ENCODE data around the gene PCDHGA8. TPM values are rescaled to one million over a fixed set of nuclear protein-coding genes. Genes with fewer than 3 reads are reported as not detected.
A peak's percentile ranks its signal among the peaks of the same experiment; 100 is the strongest.
"Not testable (repeated sequence)": the region's sequence is repeated elsewhere in the genome, so short reads cannot be mapped to it uniquely, and the experiment has no call there.

Gene PCDHGA8
- total RNA-seq, 3 donors from 2014 or later (not counting 1 experiment from before 2014, with no cell fraction given): 0.07 to 0.28 (median 0.09) TPM

DNA sequence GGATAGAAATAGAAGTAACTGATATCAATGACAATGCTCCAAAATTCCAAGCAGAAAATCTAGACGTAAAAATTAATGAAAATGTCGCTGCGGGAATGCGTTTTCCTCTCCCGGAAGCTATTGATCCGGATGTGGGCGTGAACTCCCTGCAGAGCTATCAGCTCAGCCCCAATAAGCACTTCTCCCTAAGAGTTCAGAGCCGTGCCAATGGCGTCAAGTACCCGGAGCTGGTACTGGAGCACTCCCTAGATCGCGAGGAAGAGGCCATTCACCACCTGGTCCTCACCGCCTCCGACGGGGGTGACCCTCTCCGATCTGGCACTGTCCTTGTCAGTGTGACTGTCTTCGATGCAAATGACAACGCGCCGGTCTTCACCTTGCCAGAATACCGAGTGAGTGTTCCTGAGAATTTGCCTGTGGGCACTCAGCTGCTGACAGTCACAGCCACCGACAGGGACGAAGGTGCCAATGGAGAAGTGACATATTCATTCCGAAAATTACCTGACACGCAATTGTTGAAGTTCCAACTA, 21.2 kb downstream of the PCDHGA8 start:
- Mint-ChIP-seq H3K9me3 (peaks cover 2 to 7% of the 10 kb centered on the region in 2 donors), H3K27ac (peak overlapping the region; percentile 61 to 82), H3K4me1 (peaks cover 38 to 51% of the 10 kb centered on the region in 2 donors), H3K4me3 (peak overlapping the region; percentile 93), H3K36me3 (peaks cover 36% of the 10 kb centered on the region), H3K27me3 (ENCODE audit: low read depth in 2 of 2) (peaks cover 52 to 63% of the 10 kb centered on the region in 2 donors)
- intact Hi-C loops (cut with micrococcal nuclease): loop anchor here (2.0 to 5.0 kb wide), 2 partner anchors 99 to 151 kb away; no protein-coding TSS in a partner anchor
- ATAC-seq (no peak), DNase-seq (no peak)
- H3K27ac ChIP-seq (ENCODE audit: low read length): no peak overlapping the region
- H3K4me1 ChIP-seq (ENCODE audit: control insufficient read depth, insufficient read depth, low read length): peaks cover 25% of the 10 kb centered on the region
- WGBS (ENCODE audit: insufficient coverage): 22% methylated on average over 23 of the region's 25 CpGs
- H3K9me3 ChIP-seq (ENCODE audit: control insufficient read depth, insufficient read depth, low read length): peaks cover 24% of the 10 kb centered on the region
- no peaks in the 10 kb centered on the region for H3K36me3 ChIP-seq (ENCODE audit: control insufficient read depth, insufficient read depth, low read length)
- H3K4me3 ChIP-seq (ENCODE audit: low read length): peak overlapping the region; percentile 22
- peaks cover 68% of the 10 kb centered on the region for H3K27me3 ChIP-seq (ENCODE audit: control insufficient read depth, insufficient read depth, low read length)
- TF ChIP-seq, protein P1, sequence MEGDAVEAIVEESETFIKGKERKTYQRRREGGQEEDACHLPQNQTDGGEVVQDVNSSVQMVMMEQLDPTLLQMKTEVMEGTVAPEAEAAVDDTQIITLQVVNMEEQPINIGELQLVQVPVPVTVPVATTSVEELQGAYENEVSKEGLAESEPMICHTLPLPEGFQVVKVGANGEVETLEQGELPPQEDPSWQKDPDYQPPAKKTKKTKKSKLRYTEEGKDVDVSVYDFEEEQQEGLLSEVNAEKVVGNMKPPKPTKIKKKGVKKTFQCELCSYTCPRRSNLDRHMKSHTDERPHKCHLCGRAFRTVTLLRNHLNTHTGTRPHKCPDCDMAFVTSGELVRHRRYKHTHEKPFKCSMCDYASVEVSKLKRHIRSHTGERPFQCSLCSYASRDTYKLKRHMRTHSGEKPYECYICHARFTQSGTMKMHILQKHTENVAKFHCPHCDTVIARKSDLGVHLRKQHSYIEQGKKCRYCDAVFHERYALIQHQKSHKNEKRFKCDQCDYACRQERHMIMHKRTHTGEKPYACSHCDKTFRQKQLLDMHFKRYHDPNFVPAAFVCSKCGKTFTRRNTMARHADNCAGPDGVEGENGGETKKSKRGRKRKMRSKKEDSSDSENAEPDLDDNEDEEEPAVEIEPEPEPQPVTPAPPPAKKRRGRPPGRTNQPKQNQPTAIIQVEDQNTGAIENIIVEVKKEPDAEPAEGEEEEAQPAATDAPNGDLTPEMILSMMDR (IDR thresholded peaks at IDR 0.05): no peak

DNA sequence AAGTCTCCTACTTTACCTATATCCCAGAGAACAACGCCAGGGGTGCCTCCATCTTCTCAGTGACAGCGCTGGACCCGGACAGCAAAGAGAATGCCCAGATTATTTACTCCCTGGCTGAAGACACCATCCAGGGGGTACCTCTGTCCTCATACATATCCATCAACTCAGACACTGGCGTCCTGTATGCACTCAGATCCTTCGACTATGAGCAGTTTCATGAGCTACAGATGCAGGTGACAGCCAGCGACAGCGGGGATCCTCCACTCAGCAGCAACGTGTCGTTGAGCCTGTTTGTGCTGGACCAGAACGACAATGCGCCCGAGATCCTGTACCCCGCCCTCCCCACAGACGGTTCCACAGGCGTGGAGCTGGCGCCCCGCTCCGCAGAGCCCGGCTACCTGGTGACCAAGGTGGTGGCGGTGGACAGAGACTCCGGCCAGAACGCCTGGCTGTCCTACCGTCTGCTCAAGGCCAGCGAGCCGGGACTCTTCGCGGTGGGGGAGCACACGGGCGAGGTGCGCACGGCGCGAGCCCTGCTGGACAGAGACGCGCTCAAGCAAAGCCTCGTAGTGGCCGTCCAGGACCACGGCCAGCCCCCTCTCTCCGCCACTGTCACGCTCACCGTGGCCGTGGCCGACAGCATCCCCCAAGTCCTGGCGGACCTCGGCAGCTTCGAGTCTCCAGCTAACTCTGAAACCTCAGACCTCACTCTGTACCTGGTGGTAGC, 22.3 kb downstream of the PCDHGA8 start:
- peaks cover 38 to 47% of the 10 kb centered on the region in 2 donors for H3K4me1 Mint-ChIP-seq
- DNase-seq; H3K4me3 ChIP-seq (ENCODE audit: low read length); H3K9me3 Mint-ChIP-seq; H3K36me3 ChIP-seq (ENCODE audit: control insufficient read depth, insufficient read depth, low read length); ATAC-seq; H3K27ac ChIP-seq (ENCODE audit: low read length): not testable (repeated sequence)
- H3K27ac Mint-ChIP-seq: peak overlapping the region in 1 of 2 donors; percentile 82
- H3K27me3 Mint-ChIP-seq (ENCODE audit: low read depth in 2 of 2): peaks cover 53 to 67% of the 10 kb centered on the region in 2 donors
- WGBS (ENCODE audit: insufficient coverage): 43% methylated on average over 46 of the region's 46 CpGs
- peaks cover 27% of the 10 kb centered on the region for H3K9me3 ChIP-seq (ENCODE audit: control insufficient read depth, insufficient read depth, low read length)
- H3K27me3 ChIP-seq (ENCODE audit: control insufficient read depth, insufficient read depth, low read length): peaks cover 65% of the 10 kb centered on the region
- peaks cover 25% of the 10 kb centered on the region for H3K4me1 ChIP-seq (ENCODE audit: control insufficient read depth, insufficient read depth, low read length)
- H3K4me3 Mint-ChIP-seq: peak overlapping the region; percentile 73
- peaks cover 32% of the 10 kb centered on the region for H3K36me3 Mint-ChIP-seq
- intact Hi-C loops (cut with micrococcal nuclease): loop anchor here (5.0 kb wide), 1 partner anchor 98 kb away; no protein-coding TSS in a partner anchor

DNA sequence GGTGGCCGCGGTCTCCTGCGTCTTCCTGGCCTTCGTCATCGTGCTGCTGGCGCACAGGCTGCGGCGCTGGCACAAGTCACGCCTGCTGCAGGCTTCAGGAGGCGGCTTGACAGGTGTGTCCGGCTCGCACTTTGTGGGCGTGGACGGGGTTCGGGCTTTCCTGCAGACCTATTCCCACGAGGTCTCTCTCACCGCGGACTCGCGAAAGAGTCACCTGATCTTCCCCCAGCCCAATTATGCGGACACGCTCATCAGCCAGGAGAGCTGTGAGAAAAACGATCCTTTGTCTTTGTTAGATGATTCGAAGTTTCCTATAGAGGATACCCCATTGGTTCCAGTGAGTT, 22.8 kb downstream of the PCDHGA8 start:
- intact Hi-C loops (cut with micrococcal nuclease); H3K9me3 Mint-ChIP-seq; H3K4me3 ChIP-seq (ENCODE audit: low read length); DNase-seq; H3K27ac Mint-ChIP-seq; ATAC-seq; H3K27ac ChIP-seq (ENCODE audit: low read length); H3K36me3 ChIP-seq (ENCODE audit: control insufficient read depth, insufficient read depth, low read length): not testable (repeated sequence)
- H3K27me3 ChIP-seq (ENCODE audit: control insufficient read depth, insufficient read depth, low read length): peaks cover 65% of the 10 kb centered on the region
- 25% methylated on average over 24 of the region's 24 CpGs for WGBS (ENCODE audit: insufficient coverage)
- H3K36me3 Mint-ChIP-seq: peaks cover 30% of the 10 kb centered on the region
- H3K4me1 Mint-ChIP-seq: peaks cover 38 to 44% of the 10 kb centered on the region in 2 donors
- H3K27me3 Mint-ChIP-seq (ENCODE audit: low read depth in 2 of 2): peaks cover 54 to 69% of the 10 kb centered on the region in 2 donors
- H3K4me3 Mint-ChIP-seq: peak overlapping the region; percentile 73
- peaks cover 25% of the 10 kb centered on the region for H3K4me1 ChIP-seq (ENCODE audit: control insufficient read depth, insufficient read depth, low read length)
- peaks cover 30% of the 10 kb centered on the region for H3K9me3 ChIP-seq (ENCODE audit: control insufficient read depth, insufficient read depth, low read length)

DNA sequence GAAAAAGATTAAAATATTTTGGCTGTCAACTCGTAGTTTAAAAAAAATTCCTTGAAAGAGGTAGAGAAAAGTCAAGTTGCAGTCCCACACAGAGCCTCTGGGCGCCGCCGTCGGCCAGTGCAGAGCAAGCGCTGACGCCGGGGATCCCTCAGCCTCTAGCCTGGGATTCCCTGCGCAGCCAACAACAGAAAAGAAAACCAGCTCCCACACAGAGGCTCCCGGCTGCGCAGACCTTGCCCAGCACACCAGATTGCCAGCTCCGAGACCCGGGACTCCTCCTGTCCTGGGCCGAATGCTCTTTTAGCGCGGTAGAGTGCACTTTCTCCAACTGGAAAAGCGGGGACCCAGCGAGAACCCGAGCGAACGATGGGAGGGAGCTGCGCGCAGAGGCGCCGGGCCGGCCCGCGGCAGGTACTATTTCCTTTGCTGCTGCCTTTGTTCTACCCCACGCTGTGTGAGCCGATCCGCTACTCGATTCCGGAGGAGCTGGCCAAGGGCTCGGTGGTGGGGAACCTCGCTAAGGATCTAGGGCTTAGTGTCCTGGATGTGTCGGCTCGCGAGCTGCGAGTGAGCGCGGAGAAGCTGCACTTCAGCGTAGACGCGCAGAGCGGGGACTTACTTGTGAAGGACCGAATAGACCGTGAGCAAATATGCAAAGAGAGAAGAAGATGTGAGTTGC, 25.2 kb downstream of the PCDHGA8 start, which contains the start of gene PCDHGB7:
Gene PCDHGB7 (plus strand): TSS at position 184 of the 679 bp plus-strand sequence. CDS start 183 bp downstream, at position 367.
- peaks cover 68 to 82% of the 10 kb centered on the region in 2 donors for H3K27me3 Mint-ChIP-seq (ENCODE audit: low read depth in 2 of 2)
- H3K27ac ChIP-seq (ENCODE audit: low read length); H3K4me3 ChIP-seq (ENCODE audit: low read length); H3K36me3 ChIP-seq (ENCODE audit: control insufficient read depth, insufficient read depth, low read length); intact Hi-C loops (cut with micrococcal nuclease); H3K9me3 Mint-ChIP-seq: not testable (repeated sequence)
- DNase-seq (peak in 1 of 2 donors; percentile 59), ATAC-seq (peak; percentile 78 to 84 (median 81))
- whole genome bisulfite sequencing (ENCODE audit: insufficient coverage): 7% methylated on average over 47 of the region's 47 CpGs
- H3K4me1 Mint-ChIP-seq: peaks cover 30 to 43% of the 10 kb centered on the region in 2 donors
- Histone ChIP-seq H3K27me3 (ENCODE audit: control insufficient read depth, insufficient read depth, low read length) (peaks cover 84% of the 10 kb centered on the region), H3K9me3 (ENCODE audit: control insufficient read depth, insufficient read depth, low read length) (peaks cover 35% of the 10 kb centered on the region), H3K4me1 (ENCODE audit: control insufficient read depth, insufficient read depth, low read length) (peaks cover 25% of the 10 kb centered on the region)
- peak within 1 kb of the TSS in 1 of 2 donors; percentile 36 for H3K27ac Mint-ChIP-seq
- peak within 1 kb of the TSS; percentile 88 for H3K4me3 Mint-ChIP-seq
- TF ChIP-seq, protein P1 (IDR thresholded peaks at IDR 0.05): peak; percentile 51
- peaks cover 25% of the 10 kb centered on the region for H3K36me3 Mint-ChIP-seq
